NCI-H128 (cell line): ENCODE data around the gene BICD1.

ENCODE experiments used
- DNase-seq: peaks from one replicate; lab custom pipeline; 2025; ENCODE audit not compliant: unreplicated experiment; lab: John Stamatoyannopoulos, UW

The BICD1 gene

GRCh38 chr12:32399370-32400113, 292.9 kb downstream of the BICD1 start, which contains the start of gene FGD4:
Gene FGD4, plus strand, starts transcription at chr12:32399558.
- peak; percentile 84 for DNase-seq

- no peak for DNase-seq
Observed at GRCh38 chr12:32400114-32400672, 293.5 kb downstream of the BICD1 start.

GRCh38 chr12:32400866-32401265, 294.2 kb downstream of the BICD1 start:
- no peak for DNase-seq

GRCh38 chr12:32402170-32402569, 295.5 kb downstream of the BICD1 start:
- DNase-seq = no peak

GRCh38 chr12:32402946-32403345, 296.3 kb downstream of the BICD1 start:
- no peak for DNase-seq

- DNase-seq = no peak
Observed at GRCh38 chr12:32407795-32408194, 301.1 kb downstream of the BICD1 start.

GRCh38 chr12:32413412-32413811, 306.8 kb downstream of the BICD1 start:
- no peak for DNase-seq

GRCh38 chr12:32418221-32418620, 311.6 kb downstream of the BICD1 start:
- DNase-seq = no peak

- no peak for DNase-seq
Observed at GRCh38 chr12:32418903-32419519, 312.4 kb downstream of the BICD1 start.

- DNase-seq = no peak
Observed at GRCh38 chr12:32419520-32419960, 312.9 kb downstream of the BICD1 start.

GRCh38 chr12:32420356-32420755, 313.7 kb downstream of the BICD1 start:
- no peak for DNase-seq

- DNase-seq = no peak
Observed at GRCh38 chr12:32423559-32423958, 316.9 kb downstream of the BICD1 start.

- no peak for DNase-seq
Observed at GRCh38 chr12:32431025-32431424, 324.4 kb downstream of the BICD1 start.
